HG02884 (cell line): ENCODE measurements around the gene SLC23A3.

ENCODE experiments used
- ATAC-seq: cut with Tn5 transposase; IDR thresholded peaks from one replicate; pipeline ENCODE4 v1.9.1; 2021; ENCODE audit warnings: mild to moderate bottlenecking, moderate library complexity; ENCODE audit not compliant: unreplicated experiment

Gene SLC23A3

DNA sequence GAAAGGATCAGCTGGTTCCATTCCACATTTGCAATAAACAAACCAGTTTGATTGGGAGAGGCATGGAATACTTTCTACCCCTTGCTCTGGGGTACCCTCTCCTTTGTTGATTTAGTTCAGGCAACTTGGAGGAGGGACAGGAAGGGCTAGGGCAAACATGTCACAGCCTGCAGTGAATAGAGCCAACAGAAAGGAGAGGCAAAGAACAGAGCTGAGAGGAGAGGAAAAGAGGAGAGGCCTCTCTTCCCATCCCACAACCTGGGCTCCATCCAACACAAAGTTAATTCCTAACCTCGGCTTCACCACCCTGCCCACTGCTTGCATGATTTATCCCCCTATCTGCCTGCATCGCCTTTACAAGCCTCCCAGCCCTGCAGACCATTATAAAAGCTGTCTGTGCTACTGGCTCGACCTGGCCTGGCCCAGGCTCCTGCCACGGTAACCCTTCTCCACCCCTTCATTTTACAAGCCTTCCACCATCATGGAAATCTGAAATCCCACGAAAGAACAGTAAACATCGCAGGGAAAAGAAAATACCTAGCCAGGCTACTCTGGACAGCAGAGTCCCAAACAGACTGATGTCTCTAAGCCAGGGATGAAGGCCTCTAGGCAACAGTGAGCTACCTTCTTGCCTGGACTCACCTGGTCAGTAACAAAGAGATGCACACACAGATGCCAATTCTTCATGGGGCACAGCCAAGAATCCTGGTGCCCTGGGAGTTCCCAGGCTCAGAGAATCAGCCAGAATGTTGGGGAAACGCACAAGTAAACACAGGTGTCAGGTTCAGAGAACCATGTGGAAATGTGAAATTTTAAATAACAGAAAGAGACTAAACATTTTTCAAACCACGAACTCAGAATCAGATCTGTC lies 52.8 kb downstream of the SLC23A3 start:
- no peak for ATAC-seq

DNA sequence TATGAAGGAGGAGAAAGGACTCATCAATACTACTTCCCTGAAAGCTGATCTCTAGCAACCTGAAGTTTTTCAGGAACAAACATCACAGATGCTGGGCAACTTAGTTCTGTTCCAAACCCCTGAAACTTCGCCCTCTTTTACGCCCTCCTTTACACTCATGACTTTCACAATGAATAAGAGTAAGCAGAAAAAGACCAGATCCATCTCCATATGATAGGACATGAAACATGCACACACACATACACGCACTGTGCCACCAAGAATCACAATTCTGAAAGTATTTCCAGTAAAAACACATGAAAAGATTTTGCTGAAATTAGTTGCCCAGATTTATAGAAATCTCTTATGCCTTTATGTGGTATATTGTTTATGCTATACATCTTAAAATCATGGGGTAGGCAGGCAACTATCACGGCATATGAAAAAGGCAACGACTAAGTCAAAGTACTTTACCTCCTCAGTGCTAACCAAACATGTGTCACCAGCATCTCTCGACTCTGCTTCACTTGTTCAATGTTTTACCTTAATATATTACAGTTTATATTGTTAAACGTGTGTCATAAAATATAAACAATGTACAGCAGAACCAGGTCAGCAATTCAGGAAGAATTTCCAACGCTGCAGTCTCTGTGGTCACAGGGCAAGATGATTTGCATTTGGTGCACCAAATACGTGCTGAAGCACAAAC lies 57.0 kb downstream of the SLC23A3 start:
- no peak for ATAC-seq

DNA sequence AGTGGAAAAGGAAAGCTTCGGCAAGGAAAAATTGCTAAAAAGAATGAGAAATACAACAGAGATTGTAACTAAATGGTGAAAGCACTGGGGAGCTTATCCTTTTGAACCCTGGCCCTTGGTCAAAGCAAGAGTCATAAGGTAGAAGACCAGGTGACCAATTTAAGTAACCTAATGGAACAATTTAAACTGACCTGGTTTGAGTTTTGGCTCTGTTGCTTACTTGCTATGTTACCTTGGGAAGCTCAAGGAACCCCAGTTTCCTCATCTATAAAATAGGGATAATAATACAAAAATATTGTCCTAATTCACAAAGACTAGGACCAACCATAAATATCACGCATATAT lies 57.8 kb downstream of the SLC23A3 start:
- ATAC-seq = no peak
